Body of pancreas (tissue), 4 donors: ENCODE results near the gene TMEM63C. TPM values are rescaled to one million over a fixed set of nuclear protein-coding genes. Genes with fewer than 3 reads are reported as not detected.

Experiments
- ATAC-seq: fragments of 150-250 bp; one replicate; pipeline ENCODE4 v1.9.1; 2016
- DNase-seq, 4 donors: peaks; one replicate each; pipeline ENCODE4 v3.0.0-alpha.2; 2019
- H3K27ac ChIP-seq, 4 donors: fragments of 200-600 bp; sonication (generic); 1 replicate in 3 of 4; 2 replicates in 1 of 4; pipeline versions ENCODE4 v1.5.1 to v1.6.1; 2016 to 2019; ENCODE audit warnings: mild to moderate bottlenecking in 1 of 4, mixed read lengths in 1 of 4, moderate library complexity in 1 of 4
- H3K27me3 ChIP-seq, 2 donors: fragments of 200-600 bp; sonication (generic); one replicate each; pipeline ENCODE4 v1.6.0; 2016; ENCODE audit warnings: mild to moderate bottlenecking in 1 of 2
- H3K36me3 ChIP-seq, 2 donors: fragments of 200-600 bp; sonication (generic); replicated peaks in 1 of 2; 2 replicates each; pipeline ENCODE4 v1.5.1; 2016; ENCODE audit warnings: low read depth in 2 of 2; ENCODE audit not compliant: insufficient read depth in 1 of 2
- H3K4me1 ChIP-seq: fragments of 200-600 bp; sonication (generic); one replicate; pipeline ENCODE4 v1.6.0; 2016
- H3K4me3 ChIP-seq, 2 donors: fragments of 200-600 bp; sonication (generic); 1 replicate in 1 of 2; 2 replicates in 1 of 2; pipeline ENCODE4 v1.5.1; 2016 to 2019
- H3K9me3 ChIP-seq, 3 donors: fragments of 200-600 bp; sonication (generic); 1 replicate in 2 of 3; 2 replicates in 1 of 3; pipeline ENCODE4 v1.5.1; 2016
- POLR2A ChIP-seq, 3 donors: fragments of 450-650 bp; IDR thresholded peaks; one replicate each; pipeline ENCODE4 v1.6.1; 2016; ENCODE audit warnings: antibody characterized with exemption in 3 of 3, mild to moderate bottlenecking in 2 of 3
- WGBS, 2 donors: methylation state at CpG; one replicate each; pipeline ENCODE4 v1.1.5; 2017; 5-methylcytosine and 5-hydroxymethylcytosine counted together
- intact Hi-C: fragments of 100-400 bp; cut with DNase I; formaldehyde crosslinking; loops from one replicate; pipeline ENCODE4 v1.15.1; 2023
- total RNA-seq, 2 donors: library from RNA; depleted of rRNA; stranded (reverse); fragments of >200 nt; gene quantifications; one replicate each; pipeline ENCODE4 v1.1.0, GENCODE V29; 2016
- TF ChIP-seq, protein P1 (sequence below), 7 experiments: fragments of 450-650 bp in 4 of 7; fragments of 200-600 bp in 3 of 7; sonication (generic) in 3 of 7; IDR thresholded peaks; one replicate each; pipeline ENCODE4 v1.5.1; 2016 to 2019; ENCODE audit warnings: antibody characterized with exemption in 7 of 7

The TMEM63C gene
- total RNA-seq, 2 donors from 2014 or later: 0.33 to 3.6 TPM

DNA sequence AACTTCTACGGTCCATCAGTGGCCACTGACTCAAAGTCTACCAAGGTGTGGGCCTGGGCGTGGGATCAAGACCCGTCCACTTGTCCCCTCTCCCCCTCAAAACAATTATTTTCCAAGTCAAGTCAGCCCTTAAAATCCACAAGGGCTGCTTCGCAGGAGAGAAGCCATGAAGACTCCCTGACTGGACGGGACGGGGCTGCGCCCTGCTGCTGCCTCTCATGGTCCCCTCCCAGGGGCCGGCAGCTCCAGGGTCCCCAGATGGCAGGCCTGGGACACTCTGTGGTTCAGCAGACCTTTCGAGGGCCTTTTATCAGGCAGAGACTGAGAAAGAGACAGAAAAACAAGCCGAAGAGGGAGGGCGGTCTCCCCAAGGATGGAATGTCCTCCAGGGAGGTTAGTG is 78.6 kb downstream of the TMEM63C start:
- intact Hi-C loops: no loop called here
- DNase-seq (no peak), ATAC-seq (no peak)
- TF ChIP-seq POLR2A (IDR thresholded peaks at IDR 0.05): no peak
- TF ChIP-seq, protein P1, sequence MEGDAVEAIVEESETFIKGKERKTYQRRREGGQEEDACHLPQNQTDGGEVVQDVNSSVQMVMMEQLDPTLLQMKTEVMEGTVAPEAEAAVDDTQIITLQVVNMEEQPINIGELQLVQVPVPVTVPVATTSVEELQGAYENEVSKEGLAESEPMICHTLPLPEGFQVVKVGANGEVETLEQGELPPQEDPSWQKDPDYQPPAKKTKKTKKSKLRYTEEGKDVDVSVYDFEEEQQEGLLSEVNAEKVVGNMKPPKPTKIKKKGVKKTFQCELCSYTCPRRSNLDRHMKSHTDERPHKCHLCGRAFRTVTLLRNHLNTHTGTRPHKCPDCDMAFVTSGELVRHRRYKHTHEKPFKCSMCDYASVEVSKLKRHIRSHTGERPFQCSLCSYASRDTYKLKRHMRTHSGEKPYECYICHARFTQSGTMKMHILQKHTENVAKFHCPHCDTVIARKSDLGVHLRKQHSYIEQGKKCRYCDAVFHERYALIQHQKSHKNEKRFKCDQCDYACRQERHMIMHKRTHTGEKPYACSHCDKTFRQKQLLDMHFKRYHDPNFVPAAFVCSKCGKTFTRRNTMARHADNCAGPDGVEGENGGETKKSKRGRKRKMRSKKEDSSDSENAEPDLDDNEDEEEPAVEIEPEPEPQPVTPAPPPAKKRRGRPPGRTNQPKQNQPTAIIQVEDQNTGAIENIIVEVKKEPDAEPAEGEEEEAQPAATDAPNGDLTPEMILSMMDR (IDR thresholded peaks at IDR 0.05): no peak
- Histone ChIP-seq H3K27ac (no peak overlapping the region), H3K9me3 (no peaks in the 10 kb centered on the region), H3K27me3 (no peaks in the 10 kb centered on the region), H3K4me1 (no peaks in the 10 kb centered on the region), H3K4me3 (no peak overlapping the region), H3K36me3 (no peaks in the 10 kb centered on the region)
- WGBS, 2 donors: 78 to 80% methylated on average over 8 to 9 of the region's 11 CpGs

GRCh38 chr14:77260631-77261030 is 79.0 kb downstream of the TMEM63C start:
- H3K4me1 ChIP-seq: no peaks in the 10 kb centered on the region
- intact Hi-C loops: no loop called here
- DNase-seq (peak in 2 of 4 donors; percentile 5 to 22), ATAC-seq (no peak)
- no peak overlapping the region for H3K4me3 ChIP-seq
- H3K9me3 ChIP-seq: no peaks in the 10 kb centered on the region
- TF ChIP-seq POLR2A (IDR thresholded peaks at IDR 0.05): no peak
- TF ChIP-seq, protein P1 (IDR thresholded peaks at IDR 0.05): no peak
- H3K36me3 ChIP-seq: no peaks in the 10 kb centered on the region
- H3K27ac ChIP-seq: no peak overlapping the region
- H3K27me3 ChIP-seq: no peaks in the 10 kb centered on the region
- WGBS, 2 donors: 56% methylated on average over 10 of the region's 10 CpGs; no CpG with 5 or more reads in 1 of the 2 donors

GRCh38 chr14:77264466-77265186 is 83.0 kb downstream of the TMEM63C start:
- Histone ChIP-seq H3K27ac (no peak overlapping the region), H3K9me3 (peaks cover 0 to 6% (median 0%) of the 10 kb centered on the region in 3 donors), H3K27me3 (no peaks in the 10 kb centered on the region), H3K36me3 (no peaks in the 10 kb centered on the region), H3K4me3 (no peak overlapping the region), H3K4me1 (peaks cover 4% of the 10 kb centered on the region)
- WGBS, 2 donors: 82 to 88% methylated on average over 12 to 16 of the region's 16 CpGs
- no peak for TF ChIP-seq POLR2A (IDR thresholded peaks at IDR 0.05)
- TF ChIP-seq, protein P1 (IDR thresholded peaks at IDR 0.05): no peak
- intact Hi-C loops: no loop called here
- ATAC-seq (no peak), DNase-seq (no peak)

GRCh38 chr14:77265187-77265515 is 83.6 kb downstream of the TMEM63C start:
- intact Hi-C loops: no loop called here
- DNase-seq (no peak), ATAC-seq (no peak)
- no peaks in the 10 kb centered on the region for H3K27me3 ChIP-seq
- no peaks in the 10 kb centered on the region for H3K36me3 ChIP-seq
- TF ChIP-seq, protein P1 (IDR thresholded peaks at IDR 0.05): no peak
- TF ChIP-seq POLR2A (IDR thresholded peaks at IDR 0.05): no peak
- H3K27ac ChIP-seq: no peak overlapping the region
- WGBS, 2 donors: 60 to 77% methylated on average over 1 to 2 of the region's 2 CpGs
- peaks cover 8% of the 10 kb centered on the region for H3K4me1 ChIP-seq
- H3K9me3 ChIP-seq: peaks cover 0 to 6% (median 0%) of the 10 kb centered on the region in 3 donors
- no peak overlapping the region for H3K4me3 ChIP-seq
